EH (cell line): ENCODE results near the gene TSPEAR.
"Not testable (repeated sequence)": the region's sequence is repeated elsewhere in the genome, so short reads cannot be mapped to it uniquely, and the experiment has no call there.

Experiments
- DNase-seq: peaks from one replicate; pipeline ENCODE4 v3.0.0-alpha.2; 2015; ENCODE audit warnings: low read depth

Gene TSPEAR

DNA sequence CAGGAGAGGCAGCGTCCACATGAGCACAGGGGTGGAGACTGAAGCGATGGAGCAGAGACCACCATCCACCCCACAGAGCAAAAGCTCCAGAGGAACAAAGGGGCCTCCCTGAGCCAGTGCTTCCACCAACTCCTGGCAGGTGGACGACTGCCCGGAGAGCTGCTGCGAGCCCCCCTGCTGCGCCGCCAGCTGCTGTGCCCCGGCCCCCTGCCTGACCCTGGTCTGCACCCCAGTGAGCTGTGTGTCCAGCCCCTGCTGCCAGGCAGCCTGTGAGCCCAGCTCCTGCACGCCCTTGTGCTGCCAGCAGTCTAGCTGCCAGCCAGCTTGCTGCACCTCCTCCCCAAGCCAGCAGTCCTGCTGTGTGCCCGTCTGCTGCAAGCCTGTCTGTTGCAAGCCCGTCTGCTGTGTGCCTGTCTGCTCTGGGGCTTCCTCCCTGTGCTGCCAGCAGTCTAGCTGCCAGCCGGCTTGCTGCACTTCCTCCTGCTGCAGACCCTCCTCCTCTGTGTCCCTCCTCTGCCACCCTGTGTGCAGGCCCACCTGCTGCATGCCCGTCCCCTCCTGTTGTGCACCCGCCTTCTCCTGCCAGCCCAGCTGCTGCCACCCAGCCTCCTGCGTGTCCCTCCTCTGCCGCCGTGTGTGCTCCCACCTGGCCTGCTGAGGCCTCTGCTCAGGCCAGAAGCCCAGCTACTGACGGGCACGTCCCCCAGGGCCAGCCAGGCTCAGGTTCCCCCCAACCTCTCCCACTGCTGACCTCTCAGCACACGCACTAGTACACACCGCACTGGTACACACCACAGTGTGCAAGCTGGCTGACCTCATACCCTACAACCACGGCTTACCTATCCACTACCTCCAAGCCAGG is 9.0 kb downstream of the TSPEAR start:
- DNase-seq, result no peak

DNA sequence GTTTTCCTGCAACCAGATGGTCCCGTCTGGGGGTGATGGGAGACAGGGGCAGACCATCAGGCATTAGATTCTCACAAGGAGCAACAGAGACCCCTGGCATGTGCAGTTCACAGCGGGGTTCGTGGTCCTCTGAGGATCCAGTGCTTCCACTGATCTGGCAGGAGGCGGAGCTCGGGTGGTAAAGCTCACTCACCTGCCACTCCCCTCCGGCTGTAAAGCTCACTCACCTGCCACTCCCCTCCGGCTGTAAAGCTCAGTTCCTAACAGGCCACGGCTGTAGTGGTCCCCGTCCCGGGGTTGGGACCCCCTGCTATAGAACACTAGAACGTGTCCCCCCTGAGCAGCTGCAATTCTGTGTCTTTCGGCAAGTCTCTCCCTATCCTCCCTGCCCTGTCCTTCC is 9.8 kb downstream of the TSPEAR start:
- no peak for DNase-seq

DNA sequence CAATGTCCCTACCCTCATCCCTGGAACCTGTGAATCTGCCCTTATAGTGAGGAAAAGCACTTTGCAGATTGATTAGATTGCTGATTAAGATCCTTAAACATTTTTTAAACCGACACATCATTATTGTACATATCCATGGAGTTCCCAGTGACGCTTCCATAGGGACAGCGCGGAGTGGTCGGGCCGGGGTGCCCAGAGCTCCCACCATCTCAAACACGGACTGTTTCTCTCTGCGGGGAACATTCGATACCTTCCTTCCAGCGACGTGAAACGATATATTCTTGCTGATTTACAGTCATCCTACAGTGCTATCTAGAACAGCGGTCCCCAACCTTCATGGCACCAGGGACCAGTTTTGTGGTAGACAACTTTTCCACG is 10.4 kb downstream of the TSPEAR start:
- no peak for DNase-seq

DNA sequence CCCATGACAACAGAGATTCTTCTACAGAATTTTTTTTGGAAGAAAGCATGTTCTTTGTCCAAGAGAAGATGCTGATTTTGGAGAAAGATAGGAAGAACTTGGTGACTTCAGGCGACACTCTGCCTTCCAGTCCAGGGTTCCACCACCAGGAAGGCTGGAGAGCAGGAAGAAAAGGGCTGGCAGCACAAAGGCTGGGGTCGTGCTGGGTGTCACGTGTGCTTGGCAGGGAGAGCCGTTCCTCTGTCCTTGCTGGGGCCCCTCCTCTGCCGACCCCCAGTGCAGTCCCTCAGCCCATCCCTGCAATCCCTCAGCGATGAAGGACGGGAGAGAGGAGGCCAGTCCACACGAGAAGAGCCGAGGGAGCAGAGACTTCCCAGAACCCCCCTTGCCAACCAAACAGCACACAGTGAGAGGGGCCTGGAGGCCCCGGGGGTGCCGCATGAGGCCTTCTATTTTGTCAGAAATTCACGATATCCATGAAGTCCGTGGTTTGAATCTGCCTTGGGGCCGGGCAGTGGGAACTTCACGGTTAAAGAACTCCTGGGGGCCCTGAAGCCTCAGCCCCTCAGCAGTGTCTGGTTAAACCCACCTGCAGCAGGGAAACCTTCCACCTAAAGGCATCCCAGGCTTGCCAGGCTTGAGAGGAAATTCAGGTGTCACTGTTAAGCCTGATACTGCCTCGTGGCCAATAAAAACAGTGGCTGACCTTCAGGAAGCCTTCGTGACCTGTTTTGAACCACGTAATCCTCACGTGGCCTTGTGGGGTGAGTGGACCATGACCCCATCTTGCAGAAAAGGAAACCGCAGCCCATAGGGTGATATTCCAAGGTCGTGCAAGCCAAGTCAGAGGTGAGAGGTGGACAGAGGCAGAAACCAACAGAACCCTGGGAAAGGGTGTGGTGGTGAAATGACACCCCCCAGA is 11.0 kb downstream of the TSPEAR start:
- no peak for DNase-seq

DNA sequence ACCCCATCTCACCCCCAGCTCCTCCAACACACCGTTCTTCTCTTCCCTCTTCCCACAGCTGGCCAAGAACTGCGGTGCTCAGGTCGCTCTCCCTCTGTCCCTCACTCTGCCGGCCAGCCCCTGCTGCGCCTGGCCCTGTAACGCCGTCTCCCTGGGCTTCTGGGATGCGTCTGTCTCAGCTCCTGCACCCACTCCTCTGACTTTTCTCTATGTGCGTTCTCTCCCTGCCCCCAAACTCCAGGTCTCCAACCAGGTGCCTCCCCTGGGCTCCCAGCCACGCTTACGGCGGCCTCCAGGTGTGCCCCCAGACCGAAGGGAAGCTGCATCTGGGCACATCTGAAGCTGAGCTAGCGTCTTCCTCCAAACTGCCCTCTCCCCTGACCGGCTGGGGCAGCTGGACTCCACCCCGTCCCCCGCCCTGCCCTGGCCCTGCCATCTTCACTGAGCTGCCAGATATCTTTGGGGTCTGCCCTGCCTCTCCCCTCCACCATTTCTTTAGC is 11.8 kb downstream of the TSPEAR start:
- no peak for DNase-seq

DNA sequence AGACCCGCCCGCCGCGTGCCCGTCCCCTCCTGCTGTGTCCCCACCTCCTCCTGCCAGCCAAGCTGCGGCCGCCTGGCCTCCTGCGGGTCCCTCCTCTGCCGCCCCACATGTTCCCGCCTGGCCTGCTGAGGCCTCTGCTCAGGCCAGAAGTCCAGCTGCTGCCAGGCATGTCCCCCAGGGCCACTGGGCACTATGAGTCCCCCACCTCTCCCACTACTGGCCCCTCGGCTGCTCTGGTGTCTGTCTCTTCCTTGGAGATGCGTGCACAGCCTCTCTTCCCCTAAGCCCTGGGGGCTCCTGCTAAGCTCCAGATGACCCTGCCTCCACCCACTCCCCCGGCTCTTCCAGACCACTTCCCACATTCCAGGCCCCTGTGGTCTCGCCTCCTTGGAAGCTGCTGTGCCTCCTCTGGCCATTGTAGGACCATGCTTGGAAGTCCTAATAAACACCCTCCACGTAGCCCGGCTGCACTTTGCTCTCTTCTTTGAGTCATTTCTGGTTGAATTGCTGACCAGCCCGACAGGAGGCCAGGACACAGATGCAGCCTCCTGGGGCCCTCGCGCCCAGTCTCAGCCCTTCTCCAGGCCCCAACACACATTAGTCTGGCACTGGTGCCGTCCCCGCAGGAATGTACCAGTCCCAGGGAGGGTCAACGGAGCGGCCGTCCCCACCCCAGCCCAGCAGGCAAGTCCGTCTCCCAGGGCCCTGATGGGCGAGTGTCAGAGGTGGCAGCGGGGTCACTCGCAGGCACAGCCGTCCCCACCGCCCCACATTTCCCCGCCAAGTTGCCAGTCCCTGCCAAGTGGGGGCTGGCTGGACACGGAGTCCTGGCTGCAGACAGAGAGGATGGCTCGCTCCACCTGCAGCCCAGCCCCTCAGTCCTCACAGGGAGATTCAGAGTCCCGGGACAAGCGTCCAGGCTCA is 13.3 kb downstream of the TSPEAR start:
- no peak for DNase-seq

DNA sequence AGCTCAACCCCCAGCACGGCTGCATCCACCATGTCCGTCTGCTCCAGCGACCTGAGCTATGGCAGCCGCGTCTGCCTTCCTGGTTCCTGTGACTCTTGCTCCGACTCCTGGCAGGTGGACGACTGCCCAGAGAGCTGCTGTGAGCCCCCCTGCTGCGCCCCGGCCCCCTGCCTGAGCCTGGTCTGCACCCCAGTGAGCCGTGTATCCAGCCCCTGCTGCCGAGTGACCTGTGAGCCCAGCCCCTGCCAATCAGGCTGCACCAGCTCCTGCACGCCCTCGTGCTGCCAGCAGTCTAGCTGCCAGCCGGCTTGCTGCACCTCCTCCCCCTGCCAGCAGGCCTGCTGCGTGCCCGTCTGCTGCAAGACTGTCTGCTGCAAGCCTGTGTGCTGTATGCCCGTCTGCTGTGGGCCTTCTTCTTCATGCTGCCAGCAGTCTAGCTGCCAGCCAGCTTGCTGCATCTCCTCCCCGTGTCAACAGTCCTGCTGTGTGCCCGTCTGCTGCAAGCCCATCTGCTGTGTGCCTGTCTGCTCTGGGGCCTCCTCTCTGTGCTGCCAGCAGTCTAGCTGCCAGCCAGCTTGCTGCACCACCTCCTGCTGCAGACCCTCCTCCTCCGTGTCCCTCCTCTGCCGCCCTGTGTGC is 14.1 kb downstream of the TSPEAR start, which contains the start of gene KRTAP10-12:
KRTAP10-12 (plus strand) TSS at position 1 of the 639 bp plus-strand sequence; CDS start at position 31, 30 bp downstream.
- DNase-seq, result not testable (repeated sequence)

DNA sequence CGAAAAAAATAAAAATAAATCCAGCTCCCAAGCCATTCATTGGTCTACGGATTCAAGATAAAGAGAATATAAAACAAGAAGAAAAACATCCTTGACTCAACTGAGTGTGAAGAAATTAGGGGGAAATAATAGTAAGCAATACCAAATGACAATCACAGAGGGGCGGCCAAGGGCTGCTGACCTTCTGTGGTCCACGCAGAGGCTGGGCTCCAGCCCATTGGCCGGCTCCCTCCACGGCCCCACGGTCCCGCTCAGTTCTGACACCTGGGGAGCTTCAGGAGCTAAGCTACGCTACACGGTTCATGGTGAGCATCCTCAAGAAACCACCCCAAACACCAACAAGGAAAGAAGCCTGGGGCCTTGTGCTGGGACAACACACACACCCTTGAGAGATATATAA is 14.8 kb downstream of the TSPEAR start:
- no peak for DNase-seq

DNA sequence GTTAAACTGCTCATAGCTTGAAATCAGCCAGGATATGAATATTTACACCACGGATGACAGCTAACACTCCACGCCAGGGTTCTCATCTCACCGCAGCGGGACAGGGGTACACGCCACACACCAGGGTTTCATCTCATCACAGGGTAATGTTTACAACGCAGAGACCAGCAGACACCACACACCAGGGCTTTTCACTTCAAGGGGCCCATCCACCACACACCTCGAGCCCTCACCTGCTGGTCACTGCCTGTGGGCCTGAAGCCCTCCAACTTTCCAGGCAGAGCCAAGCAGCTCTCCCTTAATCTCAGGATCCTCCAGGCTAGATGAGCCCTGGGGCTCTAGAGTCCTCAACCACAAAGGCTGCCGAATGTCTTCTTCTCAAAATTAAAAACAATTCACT is 15.7 kb downstream of the TSPEAR start:
- DNase-seq, result no peak

DNA sequence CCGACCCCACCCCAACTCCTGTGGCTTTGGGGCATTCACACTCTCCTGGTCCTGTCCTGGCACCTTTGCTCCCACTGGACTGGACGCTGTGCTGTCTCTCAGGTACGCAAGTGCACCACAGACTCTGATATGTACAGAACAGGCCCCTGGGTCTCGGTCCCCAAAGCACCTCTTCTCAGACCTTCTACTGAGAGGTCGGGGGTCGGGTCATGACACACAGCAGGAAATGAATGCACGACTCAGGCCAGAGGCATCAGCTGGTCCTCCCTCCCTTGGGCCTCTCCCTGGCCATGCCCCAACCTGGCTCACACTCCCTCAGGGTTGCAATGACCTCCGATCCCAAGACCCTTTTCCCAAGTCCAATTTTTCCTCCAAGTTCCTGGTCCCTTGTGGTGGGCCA is 16.2 kb downstream of the TSPEAR start:
- no peak for DNase-seq

DNA sequence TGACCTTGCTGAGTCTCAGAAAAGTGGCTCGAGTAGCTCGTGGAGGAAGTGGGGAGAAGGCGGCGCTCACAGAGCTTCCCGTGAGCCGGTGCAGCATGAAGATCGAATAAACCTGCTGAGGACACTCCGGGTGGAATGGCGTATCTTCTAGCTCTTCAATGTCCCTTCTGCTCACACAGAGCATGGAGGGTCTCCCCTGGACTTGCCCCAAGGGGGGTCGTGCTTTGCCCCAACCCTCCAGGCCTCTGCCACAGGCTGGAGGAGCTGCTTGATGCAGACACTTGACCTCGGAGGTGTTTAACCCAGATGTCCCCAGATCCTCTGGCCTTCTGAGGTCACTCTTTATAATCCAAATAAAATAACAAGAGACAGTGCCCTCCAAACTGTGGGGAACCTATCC is 16.6 kb downstream of the TSPEAR start:
- DNase-seq, result no peak

DNA sequence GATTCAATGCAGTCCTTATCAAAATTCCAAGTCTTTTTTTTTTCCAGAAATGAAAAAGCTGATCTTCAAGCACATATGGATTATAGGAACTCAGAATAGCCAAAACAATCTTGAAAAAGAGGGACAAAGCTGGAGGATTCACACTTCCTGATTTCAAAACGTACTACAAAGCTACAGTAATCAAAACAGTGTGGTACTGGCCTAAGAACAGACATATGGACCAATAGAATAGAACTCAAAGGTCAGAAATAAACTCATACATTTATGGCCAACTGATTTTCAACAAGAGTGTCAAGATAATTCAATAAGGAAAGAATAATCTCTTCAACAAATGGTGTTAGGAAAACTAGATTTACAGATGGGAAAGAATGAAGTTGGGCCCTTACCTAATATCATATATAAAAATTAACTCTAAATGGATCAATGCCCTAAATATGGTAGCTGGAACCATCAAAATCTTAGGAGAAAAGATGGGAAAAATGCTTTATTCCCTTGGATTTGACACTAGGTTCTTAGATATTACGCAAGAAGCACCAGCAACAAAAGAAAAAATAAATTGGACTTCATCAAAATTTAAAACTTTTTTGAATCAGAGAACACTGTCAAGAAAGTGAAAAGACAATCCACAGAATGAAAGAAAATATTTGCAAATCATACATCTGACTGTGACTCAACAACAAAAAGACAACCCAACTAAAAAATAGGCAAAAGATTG is 18.4 kb downstream of the TSPEAR start:
- no peak for DNase-seq

DNA sequence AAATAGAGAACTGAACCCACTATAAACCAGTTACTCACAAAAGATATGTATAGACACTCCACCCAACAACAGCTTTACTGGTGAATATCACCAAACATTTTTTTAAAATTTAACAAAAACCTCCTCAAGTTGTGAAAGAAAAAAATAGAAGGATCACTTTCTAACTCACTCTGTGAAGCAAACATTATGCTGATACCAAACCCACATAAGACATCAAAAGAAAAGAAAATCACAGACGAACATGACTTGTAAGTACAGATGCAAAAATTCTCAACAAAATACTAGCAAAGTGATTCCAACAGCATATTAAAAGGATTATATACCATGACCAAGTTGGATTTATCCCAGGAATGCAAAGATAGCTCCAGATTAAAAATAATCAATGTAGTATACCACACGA is 19.7 kb downstream of the TSPEAR start:
- DNase-seq, result no peak

DNA sequence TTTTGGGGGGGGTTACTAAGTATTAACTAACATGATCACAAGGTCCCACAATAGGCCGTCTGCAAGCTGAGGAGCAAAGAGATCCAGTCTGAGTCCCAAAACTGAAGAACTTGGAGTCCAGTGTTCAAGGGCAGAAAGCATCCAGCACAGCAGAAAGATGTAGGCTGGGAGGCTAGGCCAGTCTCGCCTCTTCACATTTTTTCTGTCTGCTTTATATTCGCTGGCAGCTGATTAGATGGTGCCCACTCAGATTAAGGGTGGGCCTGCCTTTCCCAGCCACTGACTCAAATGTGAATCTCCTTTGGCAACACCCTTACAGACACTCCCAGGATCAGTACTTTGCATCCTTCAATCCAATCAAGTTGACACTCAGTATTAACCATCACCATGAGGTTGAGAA is 21.6 kb downstream of the TSPEAR start:
- DNase-seq, result not testable (repeated sequence)

DNA sequence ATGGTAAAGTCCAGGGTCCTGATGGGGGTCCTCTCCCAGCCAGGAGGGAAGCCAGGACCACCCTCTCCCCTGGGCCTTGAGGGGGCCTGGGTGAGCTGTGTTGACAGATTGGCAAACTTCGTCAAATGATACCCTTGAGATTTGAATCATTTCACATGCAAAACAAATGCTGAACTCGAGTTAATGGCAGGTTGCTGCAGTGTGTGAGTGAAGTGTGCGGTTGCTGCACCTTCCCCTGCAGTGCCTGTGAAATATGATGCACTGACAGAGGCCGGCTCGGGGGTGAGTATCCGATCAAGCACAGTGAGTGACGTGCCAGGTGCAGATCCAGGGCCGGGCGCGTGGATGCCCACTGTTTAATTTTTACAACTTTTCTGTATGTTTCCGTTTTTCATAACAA is 23.7 kb downstream of the TSPEAR start:
- no peak for DNase-seq

DNA sequence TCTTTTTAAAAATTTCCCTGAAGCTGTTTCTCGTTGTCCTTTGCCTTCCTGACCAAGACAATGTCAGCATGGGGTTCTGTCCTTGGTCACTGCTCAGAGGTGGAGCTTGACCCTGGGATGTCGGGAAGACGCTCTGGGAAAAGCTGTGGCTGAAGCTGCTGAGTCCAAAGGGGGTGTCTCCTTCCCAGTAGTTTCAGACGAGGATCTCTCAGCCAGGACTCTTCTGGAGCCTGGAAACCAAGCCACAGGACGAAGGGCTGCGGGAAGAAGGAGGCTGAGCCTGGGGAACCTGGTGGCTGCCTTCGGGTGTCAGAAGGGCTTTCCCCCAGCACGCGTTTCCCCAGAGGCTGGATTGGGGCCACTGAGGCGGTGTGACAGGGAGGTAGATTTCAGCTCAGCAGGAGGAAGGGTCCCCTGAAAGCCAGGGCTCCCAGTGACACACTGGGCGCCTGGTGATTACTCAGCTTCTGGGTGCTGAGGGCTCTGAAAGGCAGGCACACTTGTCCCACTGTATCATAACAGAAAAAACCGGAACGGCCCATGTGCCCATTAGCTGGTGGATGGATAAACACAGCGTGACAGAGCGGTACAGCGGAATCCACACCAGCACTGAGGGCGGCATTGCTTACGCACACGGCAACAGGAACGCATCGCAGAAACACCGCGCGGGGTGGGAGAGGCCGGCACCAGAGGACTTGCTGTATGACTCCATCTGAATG is 24.4 kb downstream of the TSPEAR start:
- DNase-seq, result no peak

DNA sequence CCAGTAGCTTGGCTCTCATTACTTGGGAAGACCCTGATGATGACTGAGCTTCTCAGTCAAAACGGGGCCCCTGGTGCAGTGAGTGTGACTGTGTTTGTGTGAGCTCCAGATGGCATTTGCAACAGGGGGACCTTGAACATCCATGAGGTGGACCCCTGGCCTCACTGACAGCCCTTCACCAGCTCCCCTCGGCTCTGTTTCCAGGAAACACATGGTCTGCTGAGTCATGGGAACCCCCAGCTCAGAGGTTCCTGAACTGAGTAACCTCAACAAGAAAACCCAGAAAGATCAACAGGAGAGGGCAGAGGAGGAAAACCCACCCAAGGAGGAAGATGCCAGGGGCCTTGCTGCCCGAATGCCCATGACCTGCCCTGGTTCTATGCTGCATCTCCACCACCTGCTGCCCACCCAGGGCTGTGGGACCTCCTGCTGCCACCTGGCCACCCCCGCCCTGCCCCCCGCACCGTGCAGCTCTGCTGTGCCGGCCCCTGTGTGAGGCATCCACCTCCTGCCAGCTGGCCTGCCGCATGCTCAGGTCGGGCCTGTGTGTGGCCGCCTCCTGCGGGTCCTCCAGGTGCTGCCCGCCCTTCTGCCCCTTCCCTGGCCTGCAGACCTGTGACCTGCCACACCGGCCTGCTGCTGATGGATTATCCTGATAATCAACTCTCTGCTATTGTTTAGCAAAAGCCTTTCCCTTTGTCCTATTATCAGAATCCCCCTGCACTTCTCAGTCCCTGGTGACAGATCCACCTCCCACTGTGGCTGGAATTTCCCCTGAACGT is 25.2 kb downstream of the TSPEAR start:
- DNase-seq, result no peak

DNA sequence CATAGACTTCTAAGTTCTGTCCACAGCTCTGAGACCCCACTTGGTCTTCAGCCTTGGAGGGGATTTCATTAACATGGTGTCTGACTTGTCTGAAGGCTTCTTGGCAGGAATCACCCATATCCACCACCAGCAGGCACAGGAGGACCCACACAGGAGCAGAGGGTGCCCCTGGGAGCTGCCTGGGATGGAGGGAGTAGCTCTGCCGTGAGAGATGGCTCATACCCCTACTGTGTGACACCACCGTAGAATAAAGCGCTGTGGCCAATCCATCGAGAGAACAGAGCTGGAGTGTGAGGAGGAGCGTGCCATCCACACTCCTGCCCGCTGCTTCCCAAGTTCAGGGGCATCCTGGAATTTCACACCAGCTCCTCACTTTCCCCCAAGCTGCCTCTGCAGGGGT is 26.3 kb downstream of the TSPEAR start:
- not testable (repeated sequence) for DNase-seq

DNA sequence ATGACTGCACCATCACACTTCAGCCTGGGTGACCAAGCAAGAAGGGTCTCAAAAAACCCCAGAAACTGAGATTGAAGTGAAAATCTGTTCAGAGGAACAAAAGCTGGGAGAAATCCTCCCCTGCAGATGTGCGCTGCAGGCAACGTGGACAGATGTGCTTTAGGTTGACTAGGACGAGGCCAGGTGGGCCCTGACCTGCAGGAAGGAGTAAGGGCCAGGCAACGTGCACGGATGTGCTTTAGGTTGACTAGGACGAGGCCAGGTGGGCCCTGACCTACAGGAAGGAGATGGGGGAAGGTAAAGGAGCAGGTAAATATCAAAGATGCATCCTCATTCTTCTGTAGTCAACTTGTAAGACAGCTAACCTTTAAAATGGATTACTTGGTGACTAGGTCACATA is 26.9 kb downstream of the TSPEAR start:
- no peak for DNase-seq
